Lower lobe of right lung (tissue), 2 donors: ENCODE data around the gene CDT1. TPM values are rescaled to one million over a fixed set of nuclear protein-coding genes. Genes with fewer than 3 reads are reported as not detected.

Experiments used
- ATAC-seq, 2 donors: fragments of 200-7000 bp; cut with Tn5 transposase; one replicate each; pipeline ENCODE4 v1.9.1; 2020 to 2022; ENCODE audit warnings: mild to moderate bottlenecking in 2 of 2, moderate library complexity in 2 of 2
- DNase-seq: peaks from one replicate; pipeline ENCODE4 v3.0.0-alpha.2; 2020
- H3K27ac ChIP-seq: fragments of 200-600 bp; one replicate; pipeline ENCODE4 v1.8.0; 2022
- H3K27me3 ChIP-seq: fragments of 200-600 bp; one replicate; pipeline ENCODE4 v1.8.0; 2022; ENCODE audit warnings: low read depth
- H3K36me3 ChIP-seq: fragments of 200-600 bp; one replicate; pipeline ENCODE4 v1.8.0; 2022; ENCODE audit warnings: mild to moderate bottlenecking
- H3K4me1 ChIP-seq: fragments of 200-600 bp; one replicate; pipeline ENCODE4 v1.8.0; 2022
- H3K4me3 ChIP-seq: fragments of 200-600 bp; one replicate; pipeline ENCODE4 v1.8.0; 2022; ENCODE audit warnings: mild to moderate bottlenecking
- H3K9me3 ChIP-seq: fragments of 200-600 bp; one replicate; pipeline ENCODE4 v1.8.0; 2022
- CTCF ChIP-seq: fragments of 200-600 bp; IDR thresholded peaks from one replicate; pipeline ENCODE4 v1.8.0; 2022; ENCODE audit warnings: antibody characterized with exemption, mild to moderate bottlenecking
- intact Hi-C: fragments of 100-400 bp; cut with DNase I; formaldehyde crosslinking; loops from one replicate; pipeline ENCODE4 v1.11.0; 2022
- total RNA-seq: library from RNA; stranded (reverse); fragmentation: NEBNext Ultra II Directional; extraction: Animal tissue kit (Norgen Biotek cat#: 25700); gene quantifications from one replicate; pipeline ENCODE4 v1.2.1, GENCODE V29; 2021
- donor health status: DM: no; HTN: yes; CAD: no; lungs with severe emphysema.

The CDT1 gene
- total RNA-seq, 1 donor from 2014 or later = 3.5 TPM

DNA sequence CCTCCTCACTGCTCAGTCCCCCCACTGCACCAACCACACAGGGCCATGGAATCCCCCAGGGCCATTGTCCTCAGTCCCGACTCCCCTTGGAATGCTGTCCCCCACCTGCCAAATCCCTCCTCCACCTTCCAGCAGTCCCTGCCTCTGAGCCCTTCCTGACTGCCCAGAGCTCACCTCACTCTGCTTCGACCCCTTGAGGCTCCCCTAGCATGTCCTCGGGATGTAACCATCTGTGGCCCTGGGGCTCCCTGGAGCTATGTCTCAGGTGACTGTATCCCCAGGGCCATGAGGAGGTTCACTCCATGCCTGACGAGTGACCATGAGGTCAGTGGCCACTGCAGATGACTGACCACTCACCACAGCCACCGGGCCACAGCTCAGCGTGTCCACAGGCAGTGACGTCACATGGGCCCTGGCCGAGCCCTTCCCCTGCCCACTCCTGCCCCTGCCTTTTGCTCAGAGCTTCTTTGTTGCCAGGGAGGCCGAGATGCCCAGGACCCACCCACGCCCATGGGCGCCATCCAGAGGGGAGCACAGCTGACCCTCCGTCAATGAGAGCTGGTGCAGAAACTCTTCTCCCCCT, 10.8 kb upstream of the CDT1 start:
- no peak for TF ChIP-seq CTCF
- DNase-seq (no peak), ATAC-seq (peak in 1 of 2 donors; percentile 14)
- Histone ChIP-seq H3K4me3 (no peak overlapping the region), H3K27me3 (no peaks in the 10 kb centered on the region), H3K4me1 (peaks cover 40% of the 10 kb centered on the region), H3K36me3 (no peaks in the 10 kb centered on the region), H3K27ac (no peak overlapping the region), H3K9me3 (no peaks in the 10 kb centered on the region)
- intact Hi-C loops = no loop called here

- peaks cover 40% of the 10 kb centered on the region for H3K4me1 ChIP-seq
- no peaks in the 10 kb centered on the region for H3K36me3 ChIP-seq
- no peak overlapping the region for H3K27ac ChIP-seq
- no peak overlapping the region for H3K4me3 ChIP-seq
- TF ChIP-seq CTCF = no peak
- no peak for DNase-seq
- no peaks in the 10 kb centered on the region for H3K27me3 ChIP-seq
- no peak for ATAC-seq
- no peaks in the 10 kb centered on the region for H3K9me3 ChIP-seq
- intact Hi-C loops = no loop called here
These were observed 10.2 kb upstream of the CDT1 start for GRCh38 chr16:88793251-88793954.

DNA sequence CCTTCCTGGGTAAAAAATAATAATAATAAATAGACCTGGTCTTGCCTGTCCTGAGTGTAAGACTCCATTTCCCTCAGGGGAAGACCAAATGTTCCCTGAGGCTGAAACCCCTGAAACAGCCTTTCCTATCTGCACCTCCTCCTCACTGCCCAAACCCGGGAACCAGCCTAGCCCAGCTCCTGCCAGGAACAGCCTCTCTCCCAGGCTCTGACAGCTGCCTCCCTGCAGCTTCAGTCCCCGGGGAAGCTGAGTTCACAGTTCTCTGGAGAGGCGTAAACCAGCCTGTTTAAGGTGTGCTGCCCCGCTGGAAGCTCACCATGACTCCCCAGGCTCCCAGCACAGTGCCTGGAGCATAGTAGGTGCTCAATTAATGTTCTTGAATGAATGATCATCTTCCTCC, 7.3 kb upstream of the CDT1 start:
- Histone ChIP-seq H3K27me3 (no peaks in the 10 kb centered on the region), H3K9me3 (no peaks in the 10 kb centered on the region), H3K4me1 (peaks cover 26% of the 10 kb centered on the region), H3K4me3 (no peak overlapping the region), H3K36me3 (no peaks in the 10 kb centered on the region), H3K27ac (no peak overlapping the region)
- no peak for TF ChIP-seq CTCF
- ATAC-seq (no peak), DNase-seq (no peak)
- intact Hi-C loops = no loop called here

DNA sequence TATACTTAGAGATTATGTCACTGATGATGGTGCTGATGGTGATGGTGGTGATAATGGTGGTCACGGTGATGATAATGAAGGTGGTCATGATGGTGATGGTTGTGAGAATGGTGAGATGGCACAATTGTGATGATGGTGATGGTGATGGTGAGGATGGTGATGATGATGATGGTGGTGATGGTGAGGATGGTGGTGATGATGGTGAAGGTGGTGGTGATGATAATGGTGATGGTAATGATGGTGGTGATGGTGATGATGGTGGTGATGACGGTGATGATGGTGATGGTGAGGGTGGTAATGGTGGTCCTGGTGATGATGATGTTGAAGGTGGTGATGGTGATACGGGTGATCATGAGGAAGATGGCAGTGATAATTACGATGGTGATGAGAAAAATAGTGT, 5.5 kb upstream of the CDT1 start:
- Histone ChIP-seq H3K27ac (no peak overlapping the region), H3K4me1 (peaks cover 36% of the 10 kb centered on the region), H3K9me3 (no peaks in the 10 kb centered on the region), H3K4me3 (no peak overlapping the region), H3K27me3 (no peaks in the 10 kb centered on the region), H3K36me3 (no peaks in the 10 kb centered on the region)
- ATAC-seq (no peak), DNase-seq (no peak)
- no peak for TF ChIP-seq CTCF
- intact Hi-C loops = no loop called here

DNA sequence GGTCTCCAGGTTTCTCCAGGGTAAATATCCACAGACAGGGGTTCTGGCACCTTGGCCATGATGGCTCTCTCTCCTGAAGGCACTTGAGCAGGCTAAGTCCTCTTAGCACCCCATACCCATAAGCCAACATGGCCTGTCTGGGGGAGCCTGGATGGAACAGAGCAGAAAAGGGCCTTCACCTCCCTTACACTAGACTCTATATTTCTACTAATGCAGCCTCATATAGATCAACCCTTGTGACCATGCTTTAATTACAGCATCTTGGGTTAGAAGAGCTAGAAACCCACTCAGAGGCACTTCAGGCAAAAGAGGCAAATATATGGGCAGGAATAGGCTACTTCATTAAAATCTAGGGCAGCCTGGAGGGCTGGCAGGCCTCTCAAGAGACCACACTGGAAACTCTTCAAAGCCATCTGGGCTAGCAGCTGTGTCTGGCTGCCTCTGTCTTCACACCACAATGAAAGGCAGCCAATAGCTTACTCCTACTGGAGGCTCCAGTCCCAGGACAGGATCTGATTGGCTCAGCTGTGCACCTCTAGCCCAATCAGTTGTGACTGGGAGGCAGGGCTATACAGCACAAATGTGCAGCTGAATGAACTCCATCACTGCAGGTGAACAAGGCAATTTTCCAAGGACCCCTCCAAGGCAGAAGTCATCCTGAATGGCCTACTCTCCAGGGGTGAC, 4.7 kb upstream of the CDT1 start:
- H3K9me3 ChIP-seq = no peaks in the 10 kb centered on the region
- no peak overlapping the region for H3K27ac ChIP-seq
- intact Hi-C loops = no loop called here
- no peak overlapping the region for H3K4me3 ChIP-seq
- no peaks in the 10 kb centered on the region for H3K27me3 ChIP-seq
- H3K36me3 ChIP-seq = no peaks in the 10 kb centered on the region
- no peak for DNase-seq
- no peak for ATAC-seq
- TF ChIP-seq CTCF = no peak
- H3K4me1 ChIP-seq = peaks cover 28% of the 10 kb centered on the region
